GM23338 (cell line): ENCODE results near the gene COX6B2. TPM values are rescaled to one million over a fixed set of nuclear protein-coding genes. Genes with fewer than 3 reads are reported as not detected.

ENCODE experiments used
- ATAC-seq: fragments of 200-7000 bp; cut with Tn5 transposase; 3 replicates; pipeline ENCODE4 v1.9.1; 2020
- DNase-seq: peaks from one replicate; pipeline ENCODE4 v3.0.0-alpha.2; 2015; ENCODE audit warnings: low spot score
- H2AFZ ChIP-seq: fragments of 200-600 bp; sonication (generic); 2 replicates; pipeline ENCODE4 v1.8.0; 2016; ENCODE audit warnings: antibody characterized with exemption, mild to moderate bottlenecking, moderate library complexity
- H3F3A ChIP-seq: fragments of 200-600 bp; sonication (generic); replicated peaks from 2 replicates; pipeline ENCODE4 v1.8.0; 2017; ENCODE audit warnings: antibody characterized with exemption, mixed run types, low read depth
- H3K27ac ChIP-seq: fragments of 200-600 bp; sonication (generic); 2 replicates; pipeline ENCODE4 v1.6.1; 2016; ENCODE audit warnings: low read depth
- H3K27me3 ChIP-seq: fragments of 200-600 bp; sonication (generic); 2 replicates; pipeline ENCODE4 v1.8.0; 2016; ENCODE audit warnings: mild to moderate bottlenecking, mixed run types, moderate library complexity; ENCODE audit not compliant: insufficient read depth
- H3K36me3 ChIP-seq: fragments of 200-600 bp; sonication (generic); 2 replicates; pipeline ENCODE4 v1.8.0; 2016; ENCODE audit warnings: mild to moderate bottlenecking; ENCODE audit not compliant: insufficient read depth
- H3K4me1 ChIP-seq: fragments of 200-600 bp; sonication (generic); 2 replicates; pipeline ENCODE4 v1.8.0; 2016; ENCODE audit warnings: mild to moderate bottlenecking, moderate library complexity; ENCODE audit not compliant: insufficient read depth
- H3K4me2 ChIP-seq: fragments of 200-600 bp; sonication (generic); 2 replicates; pipeline ENCODE4 v1.7.1; 2017; ENCODE audit warnings: mixed run types
- H3K4me3 ChIP-seq: fragments of 200-600 bp; sonication (generic); 2 replicates; pipeline ENCODE4 v1.6.1; 2016; ENCODE audit warnings: mixed run types
- H3K79me2 ChIP-seq: fragments of 200-600 bp; sonication (generic); replicated peaks from 2 replicates; pipeline ENCODE4 v1.8.0; 2017; ENCODE audit warnings: mild to moderate bottlenecking; ENCODE audit not compliant: insufficient read depth
- H3K9me2 ChIP-seq: fragments of 200-600 bp; sonication (generic); 2 replicates; pipeline ENCODE4 v1.8.0; 2017; ENCODE audit not compliant: insufficient read depth
- H4K20me1 ChIP-seq: fragments of 200-600 bp; sonication (generic); replicated peaks from 2 replicates; pipeline ENCODE4 v1.8.0; 2017; ENCODE audit warnings: mild to moderate bottlenecking; ENCODE audit not compliant: insufficient read depth
- H3K27ac Mint-ChIP-seq: 2 replicates; pipeline ENCODE4 v1.8.0; 2020; ENCODE audit warnings: inconsistent platforms, mild to moderate bottlenecking, moderate library complexity, mixed read lengths
- H3K27me3 Mint-ChIP-seq: 3 replicates; pipeline ENCODE4 v1.8.0; 2022; ENCODE audit warnings: low read depth, mild to moderate bottlenecking, moderate library complexity, mixed read lengths, inconsistent platforms; ENCODE audit not compliant: insufficient read depth, poor library complexity
- H3K36me3 Mint-ChIP-seq: 3 replicates; pipeline ENCODE4 v1.8.0; 2021; ENCODE audit warnings: low read depth, mild to moderate bottlenecking, inconsistent platforms, moderate library complexity, mixed read lengths
- H3K4me1 Mint-ChIP-seq: 3 replicates; pipeline ENCODE4 v1.8.0; 2020; ENCODE audit warnings: mild to moderate bottlenecking, inconsistent platforms, mixed read lengths
- H3K4me3 Mint-ChIP-seq: 3 replicates; pipeline ENCODE4 v1.8.0; 2021; ENCODE audit warnings: moderate library complexity, mild to moderate bottlenecking, inconsistent platforms, mixed read lengths
- H3K9me3 Mint-ChIP-seq: 3 replicates; pipeline ENCODE4 v1.8.0; 2020; ENCODE audit warnings: moderate library complexity, mild to moderate bottlenecking, inconsistent platforms, mixed read lengths
- ETS1 ChIP-seq: IDR thresholded peaks from 2 replicates; pipeline ENCODE4 v1.6.1; 2016; ENCODE audit warnings: antibody characterized with exemption
- EZH2phosphoT487 ChIP-seq: fragments of 200-600 bp; sonication (generic); IDR thresholded peaks from one replicate; pipeline ENCODE4 v1.8.1; 2018; ENCODE audit warnings: antibody characterized with exemption; ENCODE audit not compliant: unreplicated experiment
- JUNB ChIP-seq: IDR thresholded peaks from one replicate; pipeline ENCODE4 v1.6.1; 2016; ENCODE audit warnings: antibody characterized with exemption; ENCODE audit not compliant: unreplicated experiment
- NANOG ChIP-seq: IDR thresholded peaks from 2 replicates; pipeline ENCODE4 v1.6.1; 2016; ENCODE audit warnings: antibody characterized with exemption, borderline replicate concordance
- POLR2AphosphoS5 ChIP-seq: IDR thresholded peaks from 2 replicates; pipeline ENCODE4 v1.6.1; 2016; ENCODE audit warnings: antibody characterized with exemption, low read depth
- STAT1 ChIP-seq: IDR thresholded peaks from one replicate; pipeline ENCODE4 v1.6.1; 2016; ENCODE audit warnings: antibody characterized with exemption; ENCODE audit not compliant: unreplicated experiment
- ZNF462 ChIP-seq: fragments of 250-450 bp; sonication (Bioruptor Pico); IDR thresholded peaks from 2 replicates; pipeline ENCODE4 v1.5.0; 2020; ENCODE audit warnings: mild to moderate bottlenecking, moderate library complexity
- polyA plus RNA-seq: library from polyadenylated mRNA; unstranded; fragments of >200 nt; fragmentation: Nextera tagmentation; extraction: Ambion mirVana; gene quantifications from 2 replicates; pipeline ENCODE4 v1.2.1, GENCODE V29; 2016
- total RNA-seq: library from RNA; depleted of rRNA; stranded (reverse); fragments of >200 nt; shearing (Covaris generic); gene quantifications from 2 replicates; pipeline ENCODE4 v1.2.3, GENCODE V29; 2014
- TF ChIP-seq, protein P1 (sequence below), 2 experiments: fragments of 200-600 bp in 1 of 2; sonication (generic) in 1 of 2; conservative IDR thresholded peaks; 2 replicates each; pipeline versions ENCODE4 v1.5.1 to v1.6.1; 2016 to 2017; ENCODE audit warnings: antibody characterized with exemption in 2 of 2, low read depth in 2 of 2, mild to moderate bottlenecking in 2 of 2, moderate library complexity in 1 of 2
- TF ChIP-seq, protein P2 (sequence below): IDR thresholded peaks from one replicate; pipeline ENCODE4 v1.6.1; 2018; ENCODE audit warnings: antibody characterized with exemption; ENCODE audit not compliant: unreplicated experiment

Gene COX6B2
- total and polyA plus RNA-seq, 2 experiments from 2014 or later, result 2.7 to 5.3 TPM

DNA sequence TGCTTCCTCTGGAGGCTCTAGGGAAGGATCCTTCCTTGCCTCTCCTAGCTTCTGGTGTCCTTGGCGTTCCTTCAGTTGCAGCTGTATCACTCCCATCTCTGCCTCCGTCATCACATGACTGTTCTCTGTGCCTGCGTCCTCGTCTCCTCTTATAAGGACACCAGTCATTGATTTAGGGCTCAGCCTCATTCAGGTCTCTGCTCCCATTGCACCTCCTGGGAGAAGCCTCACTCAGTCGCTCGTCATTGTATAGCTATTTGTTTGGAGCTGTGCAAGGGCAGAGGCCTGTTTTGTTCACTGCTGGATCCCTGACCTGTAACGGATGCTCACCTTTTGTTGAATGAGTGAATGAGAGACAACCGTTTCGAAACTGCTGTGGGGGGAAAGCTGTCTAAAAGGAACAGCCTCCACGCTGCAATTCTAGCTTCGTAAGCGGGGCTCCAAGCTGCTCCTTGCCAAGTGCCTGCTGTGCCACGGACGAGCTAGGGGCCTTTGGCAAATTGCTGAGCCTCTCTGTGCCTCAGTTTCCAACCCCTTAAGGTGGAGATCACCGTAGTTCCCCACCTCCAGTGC is 53.5 kb downstream of the COX6B2 start:
- Histone ChIP-seq H3K4me3 (peak overlapping the region; percentile 48; the same call in 1 of the 2 replicates), H3K27me3 (no peaks in the 10 kb centered on the region), H3K79me2 (no peaks in the 10 kb centered on the region), H3K36me3 (peaks cover 7% of the 10 kb centered on the region; the same call in 1 of the 2 replicates), H3K4me1 (peaks cover 9% of the 10 kb centered on the region), H3K9me2 (no peaks in the 10 kb centered on the region), H3K27ac (peak overlapping the region; percentile 61; the same call in 1 of the 2 replicates), H4K20me1 (no peaks in the 10 kb centered on the region; the same call in 1 of the 2 replicates), H2AFZ (no peak overlapping the region), H3F3A (peaks cover 24% of the 10 kb centered on the region), H3K4me2 (peak overlapping the region; percentile 76)
- TF ChIP-seq STAT1, result no peak
- TF ChIP-seq, protein P1, sequence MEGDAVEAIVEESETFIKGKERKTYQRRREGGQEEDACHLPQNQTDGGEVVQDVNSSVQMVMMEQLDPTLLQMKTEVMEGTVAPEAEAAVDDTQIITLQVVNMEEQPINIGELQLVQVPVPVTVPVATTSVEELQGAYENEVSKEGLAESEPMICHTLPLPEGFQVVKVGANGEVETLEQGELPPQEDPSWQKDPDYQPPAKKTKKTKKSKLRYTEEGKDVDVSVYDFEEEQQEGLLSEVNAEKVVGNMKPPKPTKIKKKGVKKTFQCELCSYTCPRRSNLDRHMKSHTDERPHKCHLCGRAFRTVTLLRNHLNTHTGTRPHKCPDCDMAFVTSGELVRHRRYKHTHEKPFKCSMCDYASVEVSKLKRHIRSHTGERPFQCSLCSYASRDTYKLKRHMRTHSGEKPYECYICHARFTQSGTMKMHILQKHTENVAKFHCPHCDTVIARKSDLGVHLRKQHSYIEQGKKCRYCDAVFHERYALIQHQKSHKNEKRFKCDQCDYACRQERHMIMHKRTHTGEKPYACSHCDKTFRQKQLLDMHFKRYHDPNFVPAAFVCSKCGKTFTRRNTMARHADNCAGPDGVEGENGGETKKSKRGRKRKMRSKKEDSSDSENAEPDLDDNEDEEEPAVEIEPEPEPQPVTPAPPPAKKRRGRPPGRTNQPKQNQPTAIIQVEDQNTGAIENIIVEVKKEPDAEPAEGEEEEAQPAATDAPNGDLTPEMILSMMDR (conservative IDR thresholded peaks at IDR 0.05; ENCODE audit: low read depth in 2 of 2), result no peak
- TF ChIP-seq ETS1, result no peak
- TF ChIP-seq EZH2phosphoT487, result no peak
- no peak for TF ChIP-seq ZNF462 (CRISPR knock-in tag)
- TF ChIP-seq NANOG, result no peak
- TF ChIP-seq, protein P2, sequence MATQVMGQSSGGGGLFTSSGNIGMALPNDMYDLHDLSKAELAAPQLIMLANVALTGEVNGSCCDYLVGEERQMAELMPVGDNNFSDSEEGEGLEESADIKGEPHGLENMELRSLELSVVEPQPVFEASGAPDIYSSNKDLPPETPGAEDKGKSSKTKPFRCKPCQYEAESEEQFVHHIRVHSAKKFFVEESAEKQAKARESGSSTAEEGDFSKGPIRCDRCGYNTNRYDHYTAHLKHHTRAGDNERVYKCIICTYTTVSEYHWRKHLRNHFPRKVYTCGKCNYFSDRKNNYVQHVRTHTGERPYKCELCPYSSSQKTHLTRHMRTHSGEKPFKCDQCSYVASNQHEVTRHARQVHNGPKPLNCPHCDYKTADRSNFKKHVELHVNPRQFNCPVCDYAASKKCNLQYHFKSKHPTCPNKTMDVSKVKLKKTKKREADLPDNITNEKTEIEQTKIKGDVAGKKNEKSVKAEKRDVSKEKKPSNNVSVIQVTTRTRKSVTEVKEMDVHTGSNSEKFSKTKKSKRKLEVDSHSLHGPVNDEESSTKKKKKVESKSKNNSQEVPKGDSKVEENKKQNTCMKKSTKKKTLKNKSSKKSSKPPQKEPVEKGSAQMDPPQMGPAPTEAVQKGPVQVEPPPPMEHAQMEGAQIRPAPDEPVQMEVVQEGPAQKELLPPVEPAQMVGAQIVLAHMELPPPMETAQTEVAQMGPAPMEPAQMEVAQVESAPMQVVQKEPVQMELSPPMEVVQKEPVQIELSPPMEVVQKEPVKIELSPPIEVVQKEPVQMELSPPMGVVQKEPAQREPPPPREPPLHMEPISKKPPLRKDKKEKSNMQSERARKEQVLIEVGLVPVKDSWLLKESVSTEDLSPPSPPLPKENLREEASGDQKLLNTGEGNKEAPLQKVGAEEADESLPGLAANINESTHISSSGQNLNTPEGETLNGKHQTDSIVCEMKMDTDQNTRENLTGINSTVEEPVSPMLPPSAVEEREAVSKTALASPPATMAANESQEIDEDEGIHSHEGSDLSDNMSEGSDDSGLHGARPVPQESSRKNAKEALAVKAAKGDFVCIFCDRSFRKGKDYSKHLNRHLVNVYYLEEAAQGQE, result no peak
- no peak for TF ChIP-seq JUNB
- no peak for TF ChIP-seq POLR2AphosphoS5
- peaks cover 23% of the 10 kb centered on the region for H3K27me3 Mint-ChIP-seq
- ATAC-seq, result no peak
- H3K36me3 Mint-ChIP-seq, result peaks cover 57% of the 10 kb centered on the region
- DNase-seq, result no peak
- no peak overlapping the region; the same call in 2 of the 3 replicates for H3K4me3 Mint-ChIP-seq
- no peak overlapping the region for H3K27ac Mint-ChIP-seq
- no peaks in the 10 kb centered on the region; the same call in 2 of the 3 replicates for H3K9me3 Mint-ChIP-seq
- H3K4me1 Mint-ChIP-seq, result peaks cover 26% of the 10 kb centered on the region
